A549 treated with Mapracorat at 1 μM for 4 hours (cell line): ENCODE results near the gene OXCT1. TPM values are rescaled to one million over a fixed set of nuclear protein-coding genes. Genes with fewer than 3 reads are reported as not detected.

Experiments used
- total RNA-seq: library from RNA; stranded (reverse); fragments of 200-300 nt; extraction: Qiagen RNA extraction; gene quantifications from 5 replicates; pipeline ENCODE4 v1.2.3, GENCODE V29; 2022

OXCT1 gene
- total RNA-seq: 2.5 to 3.7 TPM (median 2.9 TPM) in 5 replicates

GRCh38 chr5:41869724-41870626, at the start of gene OXCT1:
Gene OXCT1, minus strand, starts transcription at chr5:41870425. Its CDS starts 67 bp downstream, at chr5:41870358.

GRCh38 chr5:41903892-41904799, 33.9 kb upstream of the OXCT1 start, which contains the start of gene RIMOC1:
Gene RIMOC1, plus strand, starts transcription at chr5:41904344. Its CDS starts 24 bp downstream, at chr5:41904368.

Other genes with a start within 250 kb of the OXCT1 start
- 9.7 to 10.8 TPM (median 10.6 TPM) in 5 replicates for gene RIMOC1, start 33.9 kb upstream of the OXCT1 start, total RNA-seq
- gene FBXO4, start 54.9 kb upstream of the OXCT1 start, total RNA-seq: 5.9 to 8.1 TPM (median 7.3 TPM) in 5 replicates